ENCODE data around the gene DOK6. TPM values are rescaled to one million over a fixed set of nuclear protein-coding genes. Genes with fewer than 3 reads are reported as not detected.

The DOK6 gene
- total and polyA plus RNA-seq, 2 of the 13 experiments (the other 11 are each of a cell fraction or from before 2014, with no cell fraction given), result 17.0 to 17.2 TPM

DNA sequence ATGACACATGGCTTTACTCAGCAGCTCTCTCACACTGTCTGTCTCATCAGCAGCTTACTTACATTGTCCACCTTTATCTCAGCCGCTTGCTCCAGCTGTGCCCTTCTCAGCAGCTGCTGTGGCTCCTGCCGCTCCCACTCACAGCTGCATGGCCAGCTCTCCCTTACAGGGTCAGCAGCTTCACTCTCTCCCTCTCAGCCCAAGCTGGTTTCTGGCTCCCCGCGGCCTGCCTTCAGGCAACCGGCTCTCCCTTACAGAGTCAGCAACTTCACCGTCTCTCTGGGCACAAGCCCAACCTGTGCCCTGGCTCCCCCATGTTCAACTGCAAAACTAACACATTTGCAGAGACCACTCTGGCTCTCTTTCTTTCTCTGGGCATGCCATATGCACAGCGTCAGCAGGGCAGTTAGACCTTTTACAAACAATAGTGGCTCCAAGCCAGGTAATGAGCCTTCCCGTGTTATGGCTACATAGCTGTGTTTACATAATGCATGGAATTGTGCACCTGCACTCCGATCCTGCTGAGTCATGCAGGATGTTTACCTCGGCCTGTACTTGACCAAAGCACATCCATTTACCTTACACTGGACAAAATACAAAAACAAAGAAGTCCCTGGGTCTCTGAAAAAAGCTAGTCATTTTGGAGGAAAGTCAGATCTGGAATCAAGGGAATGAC, 167.3 kb downstream of the DOK6 start (continued):
- no peak for TF ChIP-seq USF2 (IDR thresholded peaks at IDR 0.05; ENCODE audit: low read depth, low read length)
- TF ChIP-seq USF2 (CRISPR knock-in tag; IDR thresholded peaks at IDR 0.05; ENCODE audit: borderline replicate concordance), result no peak
- no peak for TF ChIP-seq GPN1 (CRISPR knock-in tag; IDR thresholded peaks at IDR 0.05; ENCODE audit: borderline replicate concordance)
- no peak for TF ChIP-seq ZNF512B (CRISPR knock-in tag; IDR thresholded peaks at IDR 0.05; ENCODE audit: borderline replicate concordance)
- TF ChIP-seq ZNF83 (CRISPR knock-in tag; IDR thresholded peaks at IDR 0.05; ENCODE audit: borderline replicate concordance), result no peak
- TF ChIP-seq ZNF484 (CRISPR knock-in tag; IDR thresholded peaks at IDR 0.05; ENCODE audit: borderline replicate concordance, low read depth), result no peak
- TF ChIP-seq, protein P1, sequence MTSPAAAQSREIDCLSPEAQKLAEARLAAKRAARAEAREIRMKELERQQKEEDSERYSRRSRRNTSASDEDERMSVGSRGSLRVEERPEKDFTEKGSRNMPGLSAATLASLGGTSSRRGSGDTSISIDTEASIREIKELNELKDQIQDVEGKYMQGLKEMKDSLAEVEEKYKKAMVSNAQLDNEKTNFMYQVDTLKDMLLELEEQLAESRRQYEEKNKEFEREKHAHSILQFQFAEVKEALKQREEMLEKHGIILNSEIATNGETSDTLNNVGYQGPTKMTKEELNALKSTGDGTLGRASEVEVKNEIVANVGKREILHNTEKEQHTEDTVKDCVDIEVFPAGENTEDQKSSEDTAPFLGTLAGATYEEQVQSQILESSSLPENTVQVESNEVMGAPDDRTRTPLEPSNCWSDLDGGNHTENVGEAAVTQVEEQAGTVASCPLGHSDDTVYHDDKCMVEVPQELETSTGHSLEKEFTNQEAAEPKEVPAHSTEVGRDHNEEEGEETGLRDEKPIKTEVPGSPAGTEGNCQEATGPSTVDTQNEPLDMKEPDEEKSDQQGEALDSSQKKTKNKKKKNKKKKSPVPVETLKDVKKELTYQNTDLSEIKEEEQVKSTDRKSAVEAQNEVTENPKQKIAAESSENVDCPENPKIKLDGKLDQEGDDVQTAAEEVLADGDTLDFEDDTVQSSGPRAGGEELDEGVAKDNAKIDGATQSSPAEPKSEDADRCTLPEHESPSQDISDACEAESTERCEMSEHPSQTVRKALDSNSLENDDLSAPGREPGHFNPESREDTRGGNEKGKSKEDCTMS (CRISPR knock-in tag; conservative IDR thresholded peaks at IDR 0.05), result no peak
- TF ChIP-seq, protein P2, sequence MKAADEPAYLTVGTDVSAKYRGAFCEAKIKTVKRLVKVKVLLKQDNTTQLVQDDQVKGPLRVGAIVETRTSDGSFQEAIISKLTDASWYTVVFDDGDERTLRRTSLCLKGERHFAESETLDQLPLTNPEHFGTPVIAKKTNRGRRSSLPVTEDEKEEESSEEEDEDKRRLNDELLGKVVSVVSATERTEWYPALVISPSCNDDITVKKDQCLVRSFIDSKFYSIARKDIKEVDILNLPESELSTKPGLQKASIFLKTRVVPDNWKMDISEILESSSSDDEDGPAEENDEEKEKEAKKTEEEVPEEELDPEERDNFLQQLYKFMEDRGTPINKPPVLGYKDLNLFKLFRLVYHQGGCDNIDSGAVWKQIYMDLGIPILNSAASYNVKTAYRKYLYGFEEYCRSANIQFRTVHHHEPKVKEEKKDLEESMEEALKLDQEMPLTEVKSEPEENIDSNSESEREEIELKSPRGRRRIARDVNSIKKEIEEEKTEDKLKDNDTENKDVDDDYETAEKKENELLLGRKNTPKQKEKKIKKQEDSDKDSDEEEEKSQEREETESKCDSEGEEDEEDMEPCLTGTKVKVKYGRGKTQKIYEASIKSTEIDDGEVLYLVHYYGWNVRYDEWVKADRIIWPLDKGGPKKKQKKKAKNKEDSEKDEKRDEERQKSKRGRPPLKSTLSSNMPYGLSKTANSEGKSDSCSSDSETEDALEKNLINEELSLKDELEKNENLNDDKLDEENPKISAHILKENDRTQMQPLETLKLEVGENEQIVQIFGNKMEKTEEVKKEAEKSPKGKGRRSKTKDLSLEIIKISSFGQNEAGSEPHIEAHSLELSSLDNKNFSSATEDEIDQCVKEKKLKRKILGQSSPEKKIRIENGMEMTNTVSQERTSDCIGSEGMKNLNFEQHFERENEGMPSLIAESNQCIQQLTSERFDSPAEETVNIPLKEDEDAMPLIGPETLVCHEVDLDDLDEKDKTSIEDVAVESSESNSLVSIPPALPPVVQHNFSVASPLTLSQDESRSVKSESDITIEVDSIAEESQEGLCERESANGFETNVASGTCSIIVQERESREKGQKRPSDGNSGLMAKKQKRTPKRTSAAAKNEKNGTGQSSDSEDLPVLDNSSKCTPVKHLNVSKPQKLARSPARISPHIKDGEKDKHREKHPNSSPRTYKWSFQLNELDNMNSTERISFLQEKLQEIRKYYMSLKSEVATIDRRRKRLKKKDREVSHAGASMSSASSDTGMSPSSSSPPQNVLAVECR (CRISPR knock-in tag; IDR thresholded peaks at IDR 0.05; ENCODE audit: borderline replicate concordance), result no peak
- TF ChIP-seq FOXK1 (CRISPR knock-in tag; IDR thresholded peaks at IDR 0.05; ENCODE audit: borderline replicate concordance, low read depth), result peak; percentile 66; the same call in 1 of the 2 replicates
- no peak for TF ChIP-seq ZNF3 (CRISPR knock-in tag; IDR thresholded peaks at IDR 0.05)
